GM12865 (cell line): ENCODE measurements around the gene TNK2.

Source experiments
- DNase-seq: peaks from one replicate; pipeline ENCODE4 v3.0.0; 2010; ENCODE audit warnings: low read depth
- H3K4me3 ChIP-seq: 2 replicates; pipeline ENCODE4 v1.5.1; 2011; ENCODE audit warnings: mild to moderate bottlenecking, low read depth, low read length, control low read depth
- CTCF ChIP-seq: IDR thresholded peaks from 2 replicates; pipeline ENCODE4 v1.5.1; 2011; ENCODE audit warnings: low read length, control low read depth, low read depth, inconsistent platforms; ENCODE audit not compliant: insufficient read depth; ENCODE audit errors: missing control alignments

Gene TNK2

GRCh38 chr3:195896361-195897080 is 11.8 kb downstream of the TNK2 start:
- H3K4me3 ChIP-seq, result peak overlapping the region; percentile 76
- no peak for TF ChIP-seq CTCF

GRCh38 chr3:195895861-195896360 is 12.4 kb downstream of the TNK2 start:
- peak; percentile 68 for DNase-seq
- TF ChIP-seq CTCF, result no peak
- peak overlapping the region; percentile 76 for H3K4me3 ChIP-seq

More at GRCh38 chr3:195896361-195897080, 11.8 kb downstream of the TNK2 start:
- DNase-seq, result no peak

GRCh38 chr3:195895078-195895860 is 13.1 kb downstream of the TNK2 start:
- H3K4me3 ChIP-seq, result peak overlapping the region; percentile 76
- TF ChIP-seq CTCF, result peak; percentile 71
- peak; percentile 76 for DNase-seq

- no peak for TF ChIP-seq CTCF
- no peak for DNase-seq
- H3K4me3 ChIP-seq, result no peak overlapping the region
These were observed 14.4 kb downstream of the TNK2 start for GRCh38 chr3:195893916-195894465.

GRCh38 chr3:195893516-195893915 is 14.8 kb downstream of the TNK2 start:
- no peak for TF ChIP-seq CTCF
- DNase-seq, result no peak
- H3K4me3 ChIP-seq, result no peak overlapping the region

DNA sequence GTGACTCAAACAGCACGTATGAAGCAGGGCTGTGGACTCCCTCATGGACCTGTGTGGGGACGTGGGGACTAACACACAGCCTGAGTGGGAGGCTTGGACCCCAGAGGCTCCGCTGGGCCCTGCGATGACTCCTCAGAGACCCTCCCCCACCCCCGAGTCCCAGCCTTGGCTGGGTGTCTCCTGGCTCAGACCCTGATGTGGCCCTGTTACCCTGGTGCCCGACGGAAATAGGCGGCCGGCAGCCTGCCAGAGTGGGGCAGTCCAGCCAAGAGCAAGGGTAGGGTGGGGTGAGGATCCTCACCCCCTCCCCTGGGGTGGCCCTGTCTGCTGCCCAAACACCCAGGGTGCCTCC is 15.3 kb downstream of the TNK2 start:
- H3K4me3 ChIP-seq, result no peak overlapping the region
- no peak for TF ChIP-seq CTCF
- no peak for DNase-seq
